Neutrophil (primary cell): ENCODE measurements around the gene POLR3GL.

ENCODE experiments used
- H3K27ac ChIP-seq: fragments of 200-600 bp; sonication (generic); 2 replicates; pipeline ENCODE4 v1.5.1; 2016; ENCODE audit warnings: mild to moderate bottlenecking, moderate library complexity
- H3K27me3 ChIP-seq: fragments of 200-600 bp; sonication (generic); 2 replicates; pipeline ENCODE4 v1.6.0; 2016; ENCODE audit warnings: mild to moderate bottlenecking
- H3K36me3 ChIP-seq: fragments of 200-600 bp; sonication (generic); 2 replicates; pipeline ENCODE4 v1.5.1; 2017
- H3K4me1 ChIP-seq, 2 experiments: fragments of 200-600 bp in 1 of 2; sonication (generic) in 1 of 2; 1 replicate in 1 of 2; 2 replicates in 1 of 2; pipeline versions ENCODE4 v1.5.1 to v1.6.1; 2013 to 2016; ENCODE audit warnings: low read depth in 1 of 2, low read length in 1 of 2, mild to moderate bottlenecking in 1 of 2, moderate library complexity in 1 of 2; ENCODE audit not compliant: control insufficient read depth in 1 of 2, insufficient read depth in 1 of 2
- H3K4me3 ChIP-seq, 2 experiments: fragments of 200-600 bp in 1 of 2; sonication (generic) in 1 of 2; 1 replicate in 1 of 2; 2 replicates in 1 of 2; pipeline ENCODE4 v1.5.1; 2013 to 2016; ENCODE audit warnings: low read depth in 1 of 2, low read length in 1 of 2, mild to moderate bottlenecking in 1 of 2, moderate library complexity in 1 of 2
- H3K9me3 ChIP-seq: fragments of 200-600 bp; sonication (generic); 2 replicates; pipeline ENCODE4 v1.5.1; 2016
- CTCF ChIP-seq: fragments of 200-600 bp; sonication (generic); IDR thresholded peaks from 2 replicates; pipeline ENCODE4 v1.5.1; 2016; ENCODE audit warnings: antibody characterized with exemption

Gene POLR3GL

DNA sequence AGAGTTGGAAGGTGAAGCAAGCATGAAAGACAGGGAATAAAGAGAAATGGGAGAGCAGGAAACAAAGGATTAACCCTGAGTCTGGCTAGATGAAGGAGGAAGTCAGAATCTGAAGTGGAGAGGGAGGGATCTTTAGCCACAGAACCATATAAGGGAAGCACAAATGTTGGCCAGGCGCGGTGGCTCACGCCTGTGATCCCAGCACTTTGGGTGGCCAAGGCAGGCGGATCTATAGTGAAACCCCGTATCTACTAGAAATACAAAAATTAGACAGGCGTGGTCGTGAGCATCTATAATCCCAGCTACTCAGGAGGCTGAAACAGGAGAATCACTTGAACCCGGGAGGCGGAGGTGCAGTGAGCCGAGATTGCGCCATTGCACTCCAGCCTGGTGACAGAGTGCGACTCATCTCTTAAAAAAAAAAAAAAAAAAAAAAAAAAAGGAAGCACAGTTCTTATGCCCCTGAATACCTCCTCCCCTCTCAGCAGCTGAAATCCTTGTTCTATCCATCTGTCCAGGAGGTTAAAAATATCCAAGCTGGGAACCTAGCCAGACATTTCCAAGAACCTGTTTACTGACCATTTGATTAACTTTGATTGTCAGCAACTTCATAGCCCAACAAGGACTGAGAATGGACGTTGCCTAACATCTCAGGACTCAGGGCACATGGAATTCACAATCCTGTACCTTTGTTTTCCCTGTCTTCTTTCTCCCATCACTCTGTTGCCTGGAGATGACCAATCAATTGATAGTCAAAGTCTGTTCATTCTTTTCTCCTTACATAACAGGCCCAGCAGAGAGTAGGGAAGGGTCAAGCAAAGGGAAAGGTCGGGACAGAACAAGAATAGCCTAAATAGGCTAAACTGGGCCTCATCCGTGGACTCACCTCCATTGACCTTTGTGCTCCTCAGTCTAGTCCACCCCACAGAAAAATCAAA, 21.3 kb downstream of the POLR3GL start:
- no peak for TF ChIP-seq CTCF
- no peaks in the 10 kb centered on the region for H3K27me3 ChIP-seq
- H3K27ac ChIP-seq = peak overlapping the region; percentile 98
- H3K4me1 ChIP-seq = peaks cover 82% of the 10 kb centered on the region in 2 experiments
- no peaks in the 10 kb centered on the region for H3K9me3 ChIP-seq
- peak overlapping the region; percentile 53 to 58 for H3K4me3 ChIP-seq
- H3K36me3 ChIP-seq = peaks cover under 1% of the 10 kb centered on the region

GRCh38 chr1:145986551-145986950, 22.1 kb downstream of the POLR3GL start:
- Histone ChIP-seq H3K9me3 (no peaks in the 10 kb centered on the region), H3K27ac (peak overlapping the region; percentile 98), H3K27me3 (no peaks in the 10 kb centered on the region), H3K36me3 (peaks cover 7% of the 10 kb centered on the region), H3K4me3 (peak overlapping the region; percentile 53 to 58), H3K4me1 (peaks cover 75 to 77% of the 10 kb centered on the region in 2 experiments)
- no peak for TF ChIP-seq CTCF

DNA sequence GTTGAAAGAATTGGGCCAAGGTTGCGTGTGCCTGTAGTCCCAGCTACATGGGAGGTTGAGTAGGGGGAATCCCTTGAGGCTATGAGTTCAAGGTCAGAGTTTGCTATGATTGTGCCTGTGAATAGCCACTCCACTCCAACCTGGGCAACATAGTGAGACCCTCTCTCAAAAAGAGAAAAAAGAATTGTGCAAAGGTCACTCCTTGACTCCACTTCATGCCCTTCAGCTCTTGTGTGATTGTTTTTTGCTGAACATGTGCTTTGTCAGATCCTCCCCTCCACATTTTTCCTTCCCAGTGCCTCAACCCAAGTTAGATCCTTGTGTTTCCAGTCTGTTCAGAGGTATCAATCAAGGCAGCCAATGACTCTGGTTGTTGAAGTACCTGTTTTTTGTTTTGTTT, 23.4 kb downstream of the POLR3GL start:
- no peaks in the 10 kb centered on the region for H3K9me3 ChIP-seq
- TF ChIP-seq CTCF = no peak
- peak overlapping the region; percentile 56 for H3K27ac ChIP-seq
- peaks cover 20% of the 10 kb centered on the region for H3K36me3 ChIP-seq
- H3K27me3 ChIP-seq = no peaks in the 10 kb centered on the region
- H3K4me1 ChIP-seq = peaks cover 75 to 78% of the 10 kb centered on the region in 2 experiments
- H3K4me3 ChIP-seq = no peak overlapping the region

GRCh38 chr1:145988773-145989172, 24.3 kb downstream of the POLR3GL start:
- no peaks in the 10 kb centered on the region for H3K27me3 ChIP-seq
- peaks cover 71 to 75% of the 10 kb centered on the region in 2 experiments for H3K4me1 ChIP-seq
- peak overlapping the region; percentile 56 for H3K27ac ChIP-seq

DNA sequence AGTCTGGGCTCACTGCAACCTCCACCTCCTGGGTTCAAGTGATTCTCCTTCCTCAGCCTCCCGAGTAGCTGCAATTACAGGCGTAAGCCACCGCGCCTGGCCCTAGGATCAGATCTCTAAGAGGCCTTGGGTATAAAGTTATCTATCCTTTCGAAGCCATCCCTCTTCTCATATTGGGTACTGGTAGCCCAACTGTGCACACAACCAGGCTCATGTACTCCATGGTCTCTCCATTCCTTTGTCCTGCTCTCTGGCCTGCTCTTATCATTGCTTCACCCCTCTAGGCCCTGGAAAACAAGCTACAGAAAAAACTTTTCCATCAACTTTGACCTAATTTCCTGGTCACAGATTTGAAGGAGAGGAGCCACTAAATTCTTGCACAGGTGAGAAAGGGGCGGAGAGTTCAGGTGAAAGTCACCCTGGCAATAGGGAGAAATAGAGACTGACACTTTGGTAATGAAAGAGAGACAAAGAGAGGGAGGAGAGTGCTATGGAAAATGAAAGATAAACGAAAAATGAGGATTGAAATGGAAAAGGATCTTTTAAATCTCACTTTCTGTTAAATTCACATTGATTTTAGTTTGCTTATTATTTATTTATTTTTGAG, 25.9 kb downstream of the POLR3GL start:
- H3K27me3 ChIP-seq = no peaks in the 10 kb centered on the region
- no peak for TF ChIP-seq CTCF
- H3K4me3 ChIP-seq = no peak overlapping the region
- peaks cover 45% of the 10 kb centered on the region for H3K36me3 ChIP-seq
- H3K27ac ChIP-seq = peak overlapping the region; percentile 94
- H3K9me3 ChIP-seq = no peaks in the 10 kb centered on the region
- peaks cover 55 to 70% of the 10 kb centered on the region in 2 experiments for H3K4me1 ChIP-seq

More at GRCh38 chr1:145988773-145989172, 24.3 kb downstream of the POLR3GL start:
- H3K9me3 ChIP-seq = no peaks in the 10 kb centered on the region
- no peak overlapping the region for H3K4me3 ChIP-seq
- TF ChIP-seq CTCF = no peak
- peaks cover 29% of the 10 kb centered on the region for H3K36me3 ChIP-seq
